ENCODE results near the gene POU2AF1. TPM values are rescaled to one million over a fixed set of nuclear protein-coding genes. Genes with fewer than 3 reads are reported as not detected.

The POU2AF1 gene
- total RNA-seq, 2 experiments from 2014 or later = 0.52 to 0.78 TPM

DNA sequence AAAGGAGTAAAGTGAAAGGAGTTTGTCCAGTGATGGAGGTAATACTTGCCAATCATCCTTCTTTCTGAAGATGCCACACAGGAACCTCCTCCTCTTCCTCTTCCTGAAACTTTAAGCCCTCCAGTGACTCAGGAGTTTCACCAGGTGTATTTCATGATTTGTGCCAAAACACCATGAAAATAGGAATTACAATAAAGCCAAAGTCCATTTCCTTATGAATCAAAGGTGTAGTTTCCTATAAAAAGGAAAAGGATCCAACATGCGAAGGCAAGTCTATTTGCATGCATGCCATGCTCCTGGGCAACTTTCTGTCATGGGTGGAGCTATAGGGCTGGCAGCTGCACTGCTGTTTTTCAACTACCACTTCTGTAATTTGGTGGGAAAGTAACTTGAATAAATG, 9.8 kb upstream of the POU2AF1 start:
- Mint-ChIP-seq H3K36me3 (ENCODE audit: low read depth) (no peaks in the 10 kb centered on the region), H3K9me3 (no peaks in the 10 kb centered on the region), H3K27me3 (no peaks in the 10 kb centered on the region), H3K4me1 (ENCODE audit: low read depth) (no peaks in the 10 kb centered on the region), H3K4me3 (no peak overlapping the region), H3K27ac (no peak overlapping the region)
- Histone ChIP-seq H3K36me3 (ENCODE audit: insufficient read depth, low read length) (no peaks in the 10 kb centered on the region), H3K9me3 (ENCODE audit: control insufficient read depth in 1 of 2, insufficient read depth in 1 of 2, low read length in 2 of 2) (no peaks in the 10 kb centered on the region), H3K27ac (ENCODE audit: low read depth in 1 of 2, low read length in 2 of 2) (no peak overlapping the region), H3K4me3 (ENCODE audit: low read length) (no peak overlapping the region), H3K27me3 (ENCODE audit: control insufficient read depth in 1 of 2, insufficient read depth in 2 of 2, low read length in 2 of 2) (no peaks in the 10 kb centered on the region), H3K4me1 (ENCODE audit: insufficient read depth, low read length) (no peaks in the 10 kb centered on the region)
- intact Hi-C loops (cut with DNase I, micrococcal nuclease) = no loop called here
- ChIA-PET CTCF (no interaction called here), POLR2A (interaction anchor here (1.7 kb wide), 1 partner anchor 10 kb away, joined by 7 read pairs; the partner anchor contains the start of gene POU2AF1)
- no peak for DNase-seq
- TF ChIP-seq, protein P1, sequence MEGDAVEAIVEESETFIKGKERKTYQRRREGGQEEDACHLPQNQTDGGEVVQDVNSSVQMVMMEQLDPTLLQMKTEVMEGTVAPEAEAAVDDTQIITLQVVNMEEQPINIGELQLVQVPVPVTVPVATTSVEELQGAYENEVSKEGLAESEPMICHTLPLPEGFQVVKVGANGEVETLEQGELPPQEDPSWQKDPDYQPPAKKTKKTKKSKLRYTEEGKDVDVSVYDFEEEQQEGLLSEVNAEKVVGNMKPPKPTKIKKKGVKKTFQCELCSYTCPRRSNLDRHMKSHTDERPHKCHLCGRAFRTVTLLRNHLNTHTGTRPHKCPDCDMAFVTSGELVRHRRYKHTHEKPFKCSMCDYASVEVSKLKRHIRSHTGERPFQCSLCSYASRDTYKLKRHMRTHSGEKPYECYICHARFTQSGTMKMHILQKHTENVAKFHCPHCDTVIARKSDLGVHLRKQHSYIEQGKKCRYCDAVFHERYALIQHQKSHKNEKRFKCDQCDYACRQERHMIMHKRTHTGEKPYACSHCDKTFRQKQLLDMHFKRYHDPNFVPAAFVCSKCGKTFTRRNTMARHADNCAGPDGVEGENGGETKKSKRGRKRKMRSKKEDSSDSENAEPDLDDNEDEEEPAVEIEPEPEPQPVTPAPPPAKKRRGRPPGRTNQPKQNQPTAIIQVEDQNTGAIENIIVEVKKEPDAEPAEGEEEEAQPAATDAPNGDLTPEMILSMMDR (IDR thresholded peaks at IDR 0.05) = no peak
- ATAC-seq (ENCODE audit: poor library complexity) = no peak

DNA sequence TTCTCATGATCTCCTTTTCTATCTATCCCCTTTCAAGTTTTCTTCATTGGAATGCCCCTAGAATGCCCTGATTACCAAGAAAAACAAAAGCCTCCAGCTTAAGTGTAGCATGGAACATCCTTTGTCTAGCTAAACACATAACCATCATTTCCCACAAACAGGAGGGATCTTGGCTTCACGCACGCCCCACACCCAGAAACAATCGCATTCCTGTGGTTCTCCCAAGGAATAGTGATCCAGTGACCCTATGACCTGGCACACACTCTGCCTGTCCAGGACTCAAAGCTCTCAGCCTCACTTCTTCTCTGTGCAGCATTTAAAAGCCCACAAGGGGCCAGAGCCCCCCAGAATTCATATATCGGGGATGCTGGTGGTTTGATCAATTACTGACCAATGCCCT, 9.3 kb upstream of the POU2AF1 start:
- Mint-ChIP-seq H3K4me1 (ENCODE audit: low read depth) (no peaks in the 10 kb centered on the region), H3K27me3 (no peaks in the 10 kb centered on the region), H3K9me3 (no peaks in the 10 kb centered on the region), H3K27ac (no peak overlapping the region), H3K36me3 (ENCODE audit: low read depth) (no peaks in the 10 kb centered on the region), H3K4me3 (no peak overlapping the region)
- Histone ChIP-seq H3K4me1 (ENCODE audit: insufficient read depth, low read length) (no peaks in the 10 kb centered on the region), H3K9me3 (ENCODE audit: control insufficient read depth in 1 of 2, insufficient read depth in 1 of 2, low read length in 2 of 2) (no peaks in the 10 kb centered on the region), H3K36me3 (ENCODE audit: insufficient read depth, low read length) (no peaks in the 10 kb centered on the region), H3K4me3 (ENCODE audit: low read length) (no peak overlapping the region), H3K27me3 (ENCODE audit: control insufficient read depth in 1 of 2, insufficient read depth in 2 of 2, low read length in 2 of 2) (no peaks in the 10 kb centered on the region), H3K27ac (ENCODE audit: low read depth in 1 of 2, low read length in 2 of 2) (no peak overlapping the region)
- DNase-seq = no peak
- intact Hi-C loops (cut with DNase I, micrococcal nuclease) = no loop called here
- ChIA-PET CTCF (no interaction called here), POLR2A (interaction anchor here (1.7 kb wide), 1 partner anchor 9 kb away, joined by 7 read pairs; the partner anchor contains the start of gene POU2AF1)
- no peak for ATAC-seq (ENCODE audit: poor library complexity)
- TF ChIP-seq, protein P1 (IDR thresholded peaks at IDR 0.05) = no peak

DNA sequence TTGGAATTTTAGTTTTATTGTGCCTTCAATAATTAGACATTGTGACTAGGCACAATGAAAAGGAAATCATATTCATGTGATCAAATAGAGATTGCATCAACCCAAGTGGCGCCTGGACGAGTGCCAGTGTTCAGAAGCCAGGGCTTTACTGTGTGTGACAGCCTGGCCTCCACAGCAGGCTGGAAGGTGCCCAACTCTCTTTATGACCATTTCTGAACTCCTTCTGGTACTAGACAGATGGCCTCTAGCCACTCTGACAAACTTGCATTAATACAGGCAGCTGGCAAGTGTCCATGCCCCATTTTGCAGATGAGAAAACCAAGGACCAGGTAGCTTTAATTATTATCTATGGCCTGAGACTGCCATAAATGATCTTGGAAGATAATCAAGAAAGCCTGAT, 8.3 kb upstream of the POU2AF1 start:
- no peak for DNase-seq

More for the DNA sequence above, 8.3 kb upstream of the POU2AF1 start:
- Mint-ChIP-seq H3K4me3 (no peak overlapping the region), H3K27ac (no peak overlapping the region), H3K36me3 (ENCODE audit: low read depth) (no peaks in the 10 kb centered on the region), H3K27me3 (no peaks in the 10 kb centered on the region), H3K4me1 (ENCODE audit: low read depth) (no peaks in the 10 kb centered on the region), H3K9me3 (no peaks in the 10 kb centered on the region)
- POLR2A ChIA-PET = no interaction called here
- TF ChIP-seq, protein P1 (IDR thresholded peaks at IDR 0.05) = no peak
- no peak overlapping the region for H3K4me3 ChIP-seq (ENCODE audit: low read length)
- no peaks in the 10 kb centered on the region for H3K4me1 ChIP-seq (ENCODE audit: insufficient read depth, low read length)
- H3K27me3 ChIP-seq (ENCODE audit: control insufficient read depth in 1 of 2, insufficient read depth in 2 of 2, low read length in 2 of 2) = no peaks in the 10 kb centered on the region
- CTCF ChIA-PET = no interaction called here
- intact Hi-C loops (cut with DNase I, micrococcal nuclease) = no loop called here
- ATAC-seq (ENCODE audit: poor library complexity) = no peak
- H3K36me3 ChIP-seq (ENCODE audit: insufficient read depth, low read length) = no peaks in the 10 kb centered on the region
- no peaks in the 10 kb centered on the region for H3K9me3 ChIP-seq (ENCODE audit: control insufficient read depth in 1 of 2, insufficient read depth in 1 of 2, low read length in 2 of 2)
- no peak overlapping the region for H3K27ac ChIP-seq (ENCODE audit: low read depth in 1 of 2, low read length in 2 of 2)
